PC-3 (cell line): ENCODE data around the gene SPARCL1.

Experiments
- EZH2 ChIP-seq: fragments of 300-600 bp; sonication (generic); IDR thresholded peaks from one replicate; pipeline ENCODE4 v1.6.1; 2017; ENCODE audit warnings: antibody characterized with exemption, mild to moderate bottlenecking, low read length; ENCODE audit not compliant: unreplicated experiment
- EZH2phosphoT487 ChIP-seq: fragments of 300-600 bp; sonication (generic); IDR thresholded peaks from 2 replicates; pipeline ENCODE4 v1.6.1; 2018; ENCODE audit warnings: mild to moderate bottlenecking, antibody characterized with exemption, low read length, borderline replicate concordance
- TF ChIP-seq, protein P1 (sequence below): fragments of 300-600 bp; sonication (generic); conservative IDR thresholded peaks from 2 replicates; pipeline ENCODE4 v1.5.1; 2017; ENCODE audit warnings: antibody characterized with exemption, low read depth, mild to moderate bottlenecking, low read length

DNA sequence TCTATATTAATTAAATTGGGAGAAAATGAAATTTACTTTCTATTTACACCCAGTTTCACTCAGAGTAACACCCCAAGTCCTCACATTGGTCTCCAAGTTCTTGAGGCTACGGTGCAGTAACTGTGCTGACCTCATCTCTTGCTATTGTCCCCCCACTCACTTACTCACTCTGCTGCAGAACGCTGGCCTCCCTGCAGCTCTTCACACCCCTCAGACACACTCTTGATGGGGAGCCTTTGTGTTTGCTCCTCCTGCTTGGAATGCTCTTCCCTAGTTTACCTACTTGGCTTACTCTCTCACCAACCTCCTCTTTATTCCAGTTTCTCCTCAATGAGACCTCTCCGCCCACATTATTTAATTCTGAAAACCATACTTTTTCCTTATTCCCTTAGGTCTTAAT is 22.2 kb upstream of the SPARCL1 start:
- TF ChIP-seq EZH2: no peak
- TF ChIP-seq, protein P1, sequence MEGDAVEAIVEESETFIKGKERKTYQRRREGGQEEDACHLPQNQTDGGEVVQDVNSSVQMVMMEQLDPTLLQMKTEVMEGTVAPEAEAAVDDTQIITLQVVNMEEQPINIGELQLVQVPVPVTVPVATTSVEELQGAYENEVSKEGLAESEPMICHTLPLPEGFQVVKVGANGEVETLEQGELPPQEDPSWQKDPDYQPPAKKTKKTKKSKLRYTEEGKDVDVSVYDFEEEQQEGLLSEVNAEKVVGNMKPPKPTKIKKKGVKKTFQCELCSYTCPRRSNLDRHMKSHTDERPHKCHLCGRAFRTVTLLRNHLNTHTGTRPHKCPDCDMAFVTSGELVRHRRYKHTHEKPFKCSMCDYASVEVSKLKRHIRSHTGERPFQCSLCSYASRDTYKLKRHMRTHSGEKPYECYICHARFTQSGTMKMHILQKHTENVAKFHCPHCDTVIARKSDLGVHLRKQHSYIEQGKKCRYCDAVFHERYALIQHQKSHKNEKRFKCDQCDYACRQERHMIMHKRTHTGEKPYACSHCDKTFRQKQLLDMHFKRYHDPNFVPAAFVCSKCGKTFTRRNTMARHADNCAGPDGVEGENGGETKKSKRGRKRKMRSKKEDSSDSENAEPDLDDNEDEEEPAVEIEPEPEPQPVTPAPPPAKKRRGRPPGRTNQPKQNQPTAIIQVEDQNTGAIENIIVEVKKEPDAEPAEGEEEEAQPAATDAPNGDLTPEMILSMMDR: no peak
- no peak for TF ChIP-seq EZH2phosphoT487
